ENCODE results near the gene TPSAB1.
"Not testable (repeated sequence)": the region's sequence is repeated elsewhere in the genome, so short reads cannot be mapped to it uniquely, and the experiment has no call there.

The TPSAB1 gene

DNA sequence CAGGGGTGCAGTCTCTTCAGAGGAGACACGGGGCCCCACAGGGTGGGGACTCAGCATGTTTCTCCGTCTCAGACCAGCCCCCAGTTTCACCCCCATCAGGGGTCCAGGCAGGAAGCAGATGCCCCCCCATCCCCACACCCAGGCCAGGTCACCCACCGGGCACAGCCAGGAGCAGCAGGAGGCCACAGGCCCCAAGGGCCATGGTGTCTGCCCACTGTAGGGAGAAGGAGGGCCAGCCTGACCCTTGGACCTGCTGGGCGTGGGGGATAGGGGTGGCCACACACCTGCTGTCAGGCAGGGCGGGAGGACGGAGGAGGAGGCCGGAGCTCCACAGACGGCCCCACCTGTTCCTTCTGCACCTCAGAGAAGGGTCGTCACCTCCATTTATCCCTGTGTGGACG is 15.5 kb upstream of the TPSAB1 start, which contains the start of gene TPSG1:
Gene TPSG1 (minus strand): TSS at position 218 of the 401 bp plus-strand sequence. CDS start 16 bp downstream, at position 202.
- no peak for DNase-seq

DNA sequence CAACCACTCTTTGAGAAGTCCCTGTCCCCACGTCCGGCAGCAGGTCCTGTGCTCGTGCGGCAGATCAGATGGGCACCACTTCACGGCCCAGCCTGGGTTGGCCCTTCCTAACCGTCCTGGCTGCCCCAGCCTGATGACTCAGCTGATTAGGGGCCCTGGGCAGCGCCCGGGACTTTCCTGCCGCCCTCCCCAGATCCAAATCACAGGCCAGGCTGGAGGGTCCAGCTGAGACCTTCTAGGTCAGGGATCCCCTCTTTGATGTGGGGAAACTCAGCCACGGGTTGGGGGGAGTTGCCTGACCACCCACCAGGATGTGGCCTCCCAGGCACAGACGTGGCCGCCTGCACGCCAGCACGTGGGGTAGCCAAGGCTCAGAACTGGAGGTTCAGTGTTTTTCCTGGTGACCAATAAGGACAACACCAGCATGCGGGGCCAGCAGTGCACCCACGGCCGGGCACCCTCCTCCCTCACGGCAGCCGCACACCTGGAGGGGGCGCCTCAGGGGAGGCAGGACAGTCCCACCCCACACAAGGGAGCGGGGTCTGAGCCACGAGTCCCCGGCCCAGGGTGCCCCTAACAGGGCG is 14.7 kb upstream of the TPSAB1 start:
- not testable (repeated sequence) for DNase-seq

DNA sequence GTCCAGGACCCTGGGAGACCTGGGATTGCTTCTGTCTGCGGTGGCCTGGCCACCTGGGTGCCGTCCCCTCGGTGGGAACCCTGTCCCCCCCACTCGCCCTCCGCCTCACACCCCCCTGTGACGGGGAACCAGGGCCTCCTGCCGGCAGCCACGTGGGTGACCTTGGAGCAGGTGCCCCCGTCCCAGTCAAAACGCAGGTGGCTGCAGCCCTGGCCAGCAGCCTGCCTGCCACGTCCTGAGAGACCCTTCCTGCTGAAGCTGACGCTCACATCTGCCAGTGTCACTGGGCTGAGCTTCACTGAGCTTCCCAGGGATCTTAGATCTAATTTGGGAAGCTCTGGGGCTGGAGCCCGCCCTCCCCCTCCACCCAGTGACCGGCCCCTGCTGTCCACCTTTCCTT is 13.8 kb upstream of the TPSAB1 start:
- not testable (repeated sequence) for DNase-seq

DNA sequence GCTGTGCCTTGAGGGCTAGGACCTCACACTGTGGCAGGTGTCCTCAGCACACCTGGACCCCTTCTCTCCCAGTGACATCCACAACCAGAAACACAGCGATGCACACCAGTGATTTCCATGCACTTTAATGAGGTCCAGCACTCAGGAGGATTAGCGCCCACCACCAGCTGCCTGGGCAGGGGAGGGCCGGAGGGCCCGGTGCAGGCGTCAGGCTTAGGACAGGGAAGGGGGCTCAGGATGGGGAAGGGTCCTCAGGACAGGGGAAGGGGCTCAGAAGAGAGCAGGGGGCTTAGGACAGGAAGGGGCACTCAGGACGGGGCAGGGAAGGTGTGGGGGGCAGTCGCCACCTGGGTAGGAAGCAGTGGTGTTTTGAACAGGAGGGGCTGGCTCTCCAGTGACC is 12.3 kb upstream of the TPSAB1 start:
- DNase-seq = not testable (repeated sequence)

DNA sequence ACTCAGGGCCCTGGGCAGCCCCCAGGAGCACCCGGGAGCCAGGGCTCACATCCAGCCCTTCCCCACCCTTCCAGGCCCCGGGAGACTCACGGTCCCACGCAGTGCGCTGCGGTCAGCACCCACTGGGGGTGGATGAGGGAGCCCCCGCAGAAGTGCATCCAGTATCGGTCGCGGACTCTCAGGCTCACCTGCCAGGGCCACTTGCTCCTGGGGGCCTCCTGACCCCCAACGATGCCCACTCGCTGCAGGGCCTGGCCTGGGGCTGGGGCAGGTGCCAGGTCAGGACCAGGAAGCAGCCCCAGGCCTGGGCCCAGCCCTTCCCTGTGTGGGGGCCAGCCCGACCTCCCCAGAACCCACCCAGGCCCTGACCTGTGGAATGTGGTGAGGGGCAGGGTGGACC is 11.0 kb upstream of the TPSAB1 start:
- DNase-seq = not testable (repeated sequence)

DNA sequence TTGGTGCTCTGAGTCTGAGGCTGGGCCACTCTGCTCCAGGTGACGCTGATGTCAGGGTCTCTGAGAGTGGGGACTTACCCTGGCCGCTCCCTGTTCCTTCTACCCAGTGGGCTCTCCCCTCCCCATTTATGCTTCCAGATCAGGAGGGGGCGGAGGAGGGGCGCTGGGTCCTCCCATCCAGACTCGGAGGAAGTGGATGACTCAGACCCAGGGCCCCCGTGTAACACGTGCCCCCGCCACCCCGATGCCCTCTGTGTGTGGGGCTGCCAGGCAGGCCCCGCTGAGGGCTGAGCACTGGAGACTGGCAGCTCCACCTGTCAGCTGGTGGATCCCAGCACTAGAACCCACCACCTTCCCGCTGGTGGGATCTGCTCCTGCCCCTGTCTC is 10.4 kb upstream of the TPSAB1 start, which contains the start of gene TPSB2:
Gene TPSB2 (minus strand): TSS at position 101 of the 387 bp plus-strand sequence. CDS start 233 bp downstream, outside the sequence.
- DNase-seq = not testable (repeated sequence)

DNA sequence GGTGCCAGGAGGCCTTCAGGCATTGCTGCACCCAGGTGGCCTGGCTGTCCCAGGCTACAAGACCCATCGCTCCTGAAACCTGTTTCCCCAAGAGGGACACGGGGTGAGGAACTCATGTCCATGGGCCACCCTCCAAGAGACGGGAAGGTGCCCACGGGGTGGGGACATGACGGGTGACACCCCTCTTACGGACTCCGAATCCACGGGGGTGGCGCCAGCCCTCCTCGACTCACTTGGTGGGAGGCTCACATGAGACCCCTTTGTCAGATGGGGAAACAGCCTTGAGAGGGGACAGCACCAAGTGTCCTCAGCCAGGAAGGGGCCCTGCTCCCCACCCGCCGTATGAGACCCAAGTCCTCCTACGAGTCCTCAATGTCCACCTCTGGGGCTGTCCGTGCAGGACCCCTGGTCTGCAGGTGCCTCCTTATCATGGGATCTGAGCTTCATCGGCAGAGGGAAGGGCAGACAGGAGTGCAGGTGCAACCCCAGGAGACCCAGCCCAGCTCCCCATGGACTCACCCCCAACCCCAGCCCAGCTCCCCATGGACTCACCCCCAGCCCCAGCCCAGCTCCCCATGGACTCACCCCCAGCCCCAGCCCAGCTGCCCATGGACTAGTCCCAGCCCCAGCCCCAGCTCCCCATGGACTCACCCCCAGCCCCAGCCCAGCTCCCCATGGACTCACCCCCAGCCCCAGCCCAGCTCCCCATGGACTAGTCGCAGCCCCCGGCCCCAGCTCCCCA is 9.9 kb upstream of the TPSAB1 start:
- peak; percentile 1 for DNase-seq

DNA sequence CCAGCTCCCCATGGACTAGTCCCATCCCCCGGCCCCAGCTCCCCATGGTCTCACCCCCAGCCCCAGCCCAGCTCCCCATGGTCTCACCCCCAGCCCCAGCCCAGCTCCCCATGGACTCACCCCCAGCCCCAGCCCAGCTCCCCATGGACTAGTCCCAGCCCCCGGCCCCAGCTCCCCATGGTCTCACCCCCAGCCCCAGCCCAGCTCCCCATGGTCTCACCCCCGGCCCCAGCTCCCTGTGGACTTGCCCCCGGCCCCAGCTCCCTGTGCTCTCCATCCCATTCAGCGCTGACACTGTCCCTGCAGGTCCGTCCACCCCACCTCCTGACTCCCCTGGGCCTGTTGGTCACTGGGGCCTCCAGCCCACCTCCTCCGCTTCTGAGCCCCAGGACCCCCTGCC is 9.2 kb upstream of the TPSAB1 start:
- peak; percentile 0 for DNase-seq

DNA sequence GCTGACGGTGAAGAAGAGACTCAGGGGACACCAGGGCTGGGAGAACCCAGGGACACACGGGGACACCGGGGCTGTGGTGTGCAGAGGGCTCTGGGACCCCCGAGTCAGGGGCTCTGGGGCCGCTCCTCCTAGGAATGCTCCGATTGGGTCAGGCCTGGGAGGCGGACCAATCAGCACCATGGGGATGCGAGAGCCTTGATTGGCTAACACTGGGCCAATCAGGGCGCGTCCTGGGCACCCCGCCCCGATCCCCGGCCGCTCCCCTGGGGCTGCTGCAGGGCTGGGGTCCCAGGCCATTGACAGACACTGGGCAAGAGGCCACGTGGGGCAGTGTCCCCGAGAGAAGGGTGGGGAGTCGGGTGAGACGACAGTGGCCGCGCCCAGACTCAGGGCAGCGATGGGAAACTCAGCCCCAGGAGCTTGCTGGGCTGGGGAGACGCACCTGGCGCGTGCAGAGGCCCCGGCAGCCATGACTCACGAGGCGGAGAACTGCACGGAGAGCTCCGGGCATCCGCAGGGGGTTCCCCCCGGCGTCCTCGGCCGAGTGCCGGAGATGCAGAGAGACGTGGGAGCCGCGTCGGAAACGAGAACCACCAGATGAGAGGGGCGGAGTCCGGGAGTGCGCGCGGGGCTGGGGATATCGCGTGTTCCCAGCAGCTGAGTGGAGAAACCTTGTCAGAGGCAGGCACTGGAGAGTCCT is 8.3 kb upstream of the TPSAB1 start:
- not testable (repeated sequence) for DNase-seq

DNA sequence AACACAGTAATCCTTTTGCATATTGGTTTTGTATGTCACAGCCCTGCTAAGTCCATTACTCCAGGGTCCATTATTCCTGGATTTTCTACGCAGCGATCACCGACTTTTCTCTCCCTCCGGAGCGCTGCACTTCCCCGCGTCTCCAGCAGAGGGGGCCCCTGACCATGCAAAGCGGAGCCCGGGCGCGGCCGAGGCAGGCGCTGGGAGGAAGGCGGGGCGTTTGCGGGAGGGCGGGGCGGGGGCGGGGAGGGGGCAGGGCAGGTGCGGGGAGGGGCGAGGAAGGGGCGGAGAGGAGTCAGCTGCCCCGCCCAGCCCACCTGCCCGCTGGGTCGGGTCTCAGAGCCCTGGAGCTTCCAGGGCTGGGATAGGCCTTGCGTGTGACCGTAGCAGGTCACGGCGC is 3.8 kb upstream of the TPSAB1 start:
- not testable (repeated sequence) for DNase-seq

DNA sequence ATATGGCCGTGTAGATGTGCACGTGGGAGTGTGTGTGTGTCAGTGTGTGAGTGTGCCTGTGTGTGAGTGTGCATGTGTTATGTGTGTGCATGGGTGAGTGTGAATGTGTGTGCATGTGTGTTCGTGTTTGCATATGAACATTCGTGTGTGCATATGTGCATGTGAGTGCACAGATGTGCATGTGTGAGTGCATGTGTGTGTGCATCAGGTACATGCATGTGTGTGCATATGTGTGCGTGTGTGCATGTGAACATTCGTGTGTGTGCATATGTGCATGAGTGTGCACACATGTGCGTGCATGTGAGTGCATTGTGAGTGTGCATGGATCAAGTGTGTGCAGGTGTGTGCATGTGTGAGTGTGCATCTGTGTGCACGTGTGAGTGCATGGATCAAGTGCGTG is 2.5 kb upstream of the TPSAB1 start:
- peak; percentile 2 for DNase-seq

DNA sequence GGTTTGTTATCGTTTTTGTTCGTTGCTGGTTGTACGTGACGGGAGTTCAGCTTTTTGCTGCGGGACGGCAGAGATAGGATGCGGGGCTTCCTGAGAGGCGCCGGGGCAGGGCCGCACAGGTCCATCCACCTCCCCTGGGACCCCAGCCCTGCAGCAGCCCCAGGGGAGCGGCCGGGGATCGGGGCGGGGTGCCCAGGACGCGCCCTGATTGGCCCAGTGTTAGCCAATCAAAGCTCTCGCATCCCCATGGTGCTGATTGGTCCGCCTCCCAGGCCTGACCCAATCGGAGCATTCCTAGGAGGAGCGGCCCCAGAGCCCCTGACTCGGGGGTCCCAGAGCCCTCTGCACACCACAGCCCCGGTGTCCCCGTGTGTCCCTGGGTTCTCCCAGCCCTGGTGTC is 1.6 kb upstream of the TPSAB1 start:
- peak; percentile 0 for DNase-seq

DNA sequence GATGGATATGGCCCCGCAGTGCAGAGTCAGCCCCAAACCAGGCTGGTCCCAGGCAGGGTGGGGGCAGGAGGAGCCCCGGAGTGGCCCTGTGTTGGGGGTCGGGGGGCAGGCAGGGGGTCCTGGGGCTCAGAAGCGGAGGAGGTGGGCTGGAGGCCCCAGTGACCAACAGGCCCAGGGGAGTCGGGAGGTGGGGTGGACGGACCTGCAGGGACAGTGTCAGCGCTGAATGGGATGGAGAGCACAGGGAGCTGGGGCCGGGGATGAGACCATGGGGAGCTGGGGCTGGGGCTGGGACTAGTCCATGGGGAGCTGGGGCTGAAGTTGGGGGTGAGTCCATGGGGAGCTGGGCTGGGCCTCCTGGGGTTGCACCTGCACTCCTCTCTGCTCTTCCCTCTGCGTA is 930 bp upstream of the TPSAB1 start:
- DNase-seq = not testable (repeated sequence)

DNA sequence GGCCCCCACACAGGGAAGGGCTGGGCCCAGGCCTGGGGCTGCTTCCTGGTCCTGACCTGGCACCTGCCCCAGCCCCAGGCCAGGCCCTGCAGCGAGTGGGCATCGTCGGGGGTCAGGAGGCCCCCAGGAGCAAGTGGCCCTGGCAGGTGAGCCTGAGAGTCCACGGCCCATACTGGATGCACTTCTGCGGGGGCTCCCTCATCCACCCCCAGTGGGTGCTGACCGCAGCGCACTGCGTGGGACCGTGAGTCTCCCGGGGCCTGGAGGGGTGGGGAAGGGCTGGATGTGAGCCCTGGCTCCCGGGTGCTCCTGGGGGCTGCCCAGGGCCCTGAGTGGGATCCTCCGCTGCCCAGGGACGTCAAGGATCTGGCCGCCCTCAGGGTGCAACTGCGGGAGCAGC is 576 bp downstream of the TPSAB1 start:
- DNase-seq = not testable (repeated sequence)

DNA sequence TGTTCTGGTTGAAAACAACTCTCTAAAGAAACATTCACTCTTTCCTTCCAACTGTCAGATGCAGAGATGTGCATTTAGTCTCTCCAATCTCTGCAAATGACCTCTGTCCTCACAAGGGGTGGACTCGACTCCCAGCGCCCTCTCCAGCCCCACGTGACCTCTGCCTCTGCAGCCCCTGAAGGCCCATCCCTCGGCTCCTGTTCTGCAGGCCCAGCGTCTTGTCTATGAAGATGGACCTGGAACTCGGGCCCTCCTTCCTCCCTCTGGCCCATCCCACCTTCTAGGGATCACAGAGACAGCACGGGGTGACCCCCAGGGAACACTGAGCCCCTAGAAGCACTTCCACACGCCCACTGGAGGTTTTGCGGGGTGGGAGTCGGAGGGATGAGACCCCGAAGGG is 2.9 kb downstream of the TPSAB1 start:
- DNase-seq = not testable (repeated sequence)

DNA sequence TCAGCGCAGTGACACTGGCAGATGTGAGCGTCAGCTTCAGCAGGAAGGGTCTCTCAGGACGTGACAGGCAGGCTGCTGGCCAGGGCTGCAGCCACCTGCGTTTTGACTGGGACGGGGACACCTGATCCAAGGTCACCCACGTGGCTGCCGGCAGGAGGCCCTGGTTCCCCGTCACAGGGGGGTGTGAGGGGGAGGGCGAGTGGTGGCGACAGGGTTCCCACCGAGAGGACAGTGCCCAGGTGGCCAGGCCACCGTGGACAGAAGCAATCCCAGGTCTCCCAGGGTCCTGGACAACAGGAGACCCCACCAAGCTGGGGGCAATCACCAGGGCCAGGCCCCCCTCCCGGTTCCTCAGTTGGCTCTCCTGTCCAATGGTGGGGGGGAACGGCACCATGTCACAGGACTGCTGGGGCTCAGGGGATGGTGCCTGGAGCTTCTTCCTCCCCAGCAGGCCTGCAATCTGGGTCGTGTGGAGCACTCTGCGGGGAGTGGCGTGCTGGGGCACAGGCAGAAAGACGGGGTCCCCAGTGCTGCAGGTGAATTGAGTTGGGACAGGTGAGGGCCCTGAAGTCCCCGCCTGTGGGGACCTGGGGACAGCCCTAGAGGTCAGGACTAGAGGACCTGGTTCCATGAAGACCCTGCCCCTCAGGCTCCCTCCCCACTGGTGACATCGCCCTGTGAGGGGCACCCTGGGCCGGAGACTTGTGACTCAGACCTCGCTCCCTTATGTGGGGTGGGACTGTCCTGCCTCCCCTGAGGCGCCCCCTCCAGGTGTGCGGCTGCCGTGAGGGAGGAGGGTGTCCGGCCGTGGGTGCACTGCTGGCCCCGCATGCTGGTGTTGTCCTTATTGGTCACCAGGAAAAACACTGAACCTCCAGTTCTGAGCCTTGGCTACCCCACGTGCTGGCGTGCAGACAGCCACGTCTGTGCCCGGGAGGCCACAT is 3.7 kb downstream of the TPSAB1 start:
- DNase-seq = not testable (repeated sequence)

DNA sequence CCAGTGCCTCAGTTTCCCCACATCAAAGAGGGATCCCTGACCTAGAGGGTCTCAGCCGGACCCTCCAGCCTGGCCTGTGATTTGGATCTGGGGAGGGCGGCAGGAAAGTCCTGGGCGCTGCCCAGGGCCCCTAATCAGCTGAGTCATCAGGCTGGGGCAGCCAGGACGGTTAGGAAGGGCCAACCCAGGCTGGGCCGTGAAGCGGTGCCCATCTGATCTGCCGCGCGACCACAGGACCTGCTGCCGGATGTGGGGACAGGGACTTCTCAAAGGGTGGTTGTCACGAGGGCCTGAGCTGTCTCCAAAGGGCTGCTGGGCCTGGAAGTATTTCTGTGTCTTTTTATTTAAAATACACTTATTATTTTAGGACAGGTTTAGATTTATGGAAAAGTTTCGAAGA is 4.4 kb downstream of the TPSAB1 start:
- no peak for DNase-seq

DNA sequence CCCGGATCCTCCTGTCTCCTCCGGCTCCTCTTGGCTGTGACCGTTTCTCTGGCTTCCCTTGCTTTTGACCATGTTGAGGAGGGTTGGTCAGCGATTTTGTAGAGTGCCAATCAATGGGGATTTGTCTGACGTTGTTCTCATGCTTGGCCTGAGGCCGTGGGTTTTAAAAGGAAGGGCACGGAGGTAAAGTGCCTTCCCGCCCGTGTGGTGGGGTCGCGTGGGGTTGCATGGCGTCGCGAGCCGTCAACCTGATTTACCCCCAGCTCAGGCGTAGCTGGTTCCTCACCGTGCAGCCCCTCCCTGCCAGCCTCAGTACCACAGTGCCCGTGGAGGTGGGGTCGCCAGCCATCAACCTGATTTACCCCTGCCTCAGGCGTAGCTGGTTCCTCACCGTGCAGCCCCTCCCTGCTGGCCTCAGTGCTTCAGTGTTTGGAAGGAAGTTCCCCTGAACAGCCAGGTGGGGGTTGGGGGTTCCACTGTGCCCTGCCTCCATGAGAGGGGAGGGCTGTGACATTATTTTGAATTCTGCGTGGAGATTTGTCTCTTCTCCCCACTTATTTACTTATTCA is 5.0 kb downstream of the TPSAB1 start:
- no peak for DNase-seq

DNA sequence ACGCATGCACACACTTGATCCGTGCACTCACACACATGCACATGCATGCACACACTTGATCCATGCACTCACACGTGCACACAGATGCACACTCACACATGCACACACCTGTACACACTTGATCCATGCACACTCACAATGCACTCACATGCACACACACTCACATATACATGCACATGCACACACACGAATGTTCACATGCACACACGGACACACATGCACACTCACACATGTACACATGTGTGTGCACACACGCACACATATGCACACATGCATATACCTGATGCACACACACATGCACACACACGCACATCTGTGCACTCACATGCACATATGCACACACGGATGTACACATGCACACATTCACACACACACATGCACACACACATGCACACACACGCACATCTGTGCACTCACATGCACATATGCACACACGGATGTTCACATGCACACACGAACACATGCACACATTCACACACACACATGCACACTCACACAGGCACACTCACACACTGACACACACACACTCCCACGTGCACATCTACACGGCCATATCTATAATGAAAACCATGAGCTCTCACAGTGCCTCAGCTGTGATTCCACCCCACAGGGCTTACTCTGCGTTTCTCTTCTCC is 7.5 kb downstream of the TPSAB1 start:
- not testable (repeated sequence) for DNase-seq

DNA sequence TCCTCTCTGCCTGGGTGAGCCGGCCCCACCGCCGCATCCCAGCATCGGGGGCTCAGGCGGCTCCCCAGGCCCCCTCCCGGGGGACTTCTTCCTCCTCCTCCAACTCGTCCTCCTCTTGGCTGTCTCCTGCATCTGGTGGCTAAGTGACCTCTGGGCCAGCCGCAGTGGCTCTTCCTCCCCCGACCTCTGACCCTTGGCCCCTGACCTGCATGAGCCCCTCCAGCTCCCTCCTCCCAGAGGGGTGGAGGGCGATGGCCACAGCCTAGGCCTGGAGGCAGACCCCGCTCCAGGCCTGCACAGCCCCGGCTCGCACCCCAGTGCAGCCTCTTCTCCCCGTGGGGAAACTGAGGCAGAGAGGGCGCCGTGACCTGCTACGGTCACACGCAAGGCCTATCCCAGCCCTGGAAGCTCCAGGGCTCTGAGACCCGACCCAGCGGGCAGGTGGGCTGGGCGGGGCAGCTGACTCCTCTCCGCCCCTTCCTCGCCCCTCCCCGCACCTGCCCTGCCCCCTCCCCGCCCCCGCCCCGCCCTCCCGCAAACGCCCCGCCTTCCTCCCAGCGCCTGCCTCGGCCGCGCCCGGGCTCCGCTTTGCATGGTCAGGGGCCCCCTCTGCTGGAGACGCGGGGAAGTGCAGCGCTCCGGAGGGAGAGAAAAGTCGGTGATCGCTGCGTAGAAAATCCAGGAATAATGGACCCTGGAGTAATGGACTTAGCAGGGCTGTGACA is 8.7 kb downstream of the TPSAB1 start:
- not testable (repeated sequence) for DNase-seq

All from activated gamma-delta T cell treated with Interleukin-2 at 50 U/mL for 16 hours (primary cell).